Stimulated activated CD4-positive, alpha-beta T cell treated with anti-CD3 and anti-CD28 coated beads, Interleukin-4, amount 100 ng/mL, for 1 hour (primary cell): ENCODE data around the gene COPE.

Experiments used
- DNase-seq: peaks from one replicate; pipeline ENCODE4 v3.0.0-alpha.2; 2020

COPE gene

DNA sequence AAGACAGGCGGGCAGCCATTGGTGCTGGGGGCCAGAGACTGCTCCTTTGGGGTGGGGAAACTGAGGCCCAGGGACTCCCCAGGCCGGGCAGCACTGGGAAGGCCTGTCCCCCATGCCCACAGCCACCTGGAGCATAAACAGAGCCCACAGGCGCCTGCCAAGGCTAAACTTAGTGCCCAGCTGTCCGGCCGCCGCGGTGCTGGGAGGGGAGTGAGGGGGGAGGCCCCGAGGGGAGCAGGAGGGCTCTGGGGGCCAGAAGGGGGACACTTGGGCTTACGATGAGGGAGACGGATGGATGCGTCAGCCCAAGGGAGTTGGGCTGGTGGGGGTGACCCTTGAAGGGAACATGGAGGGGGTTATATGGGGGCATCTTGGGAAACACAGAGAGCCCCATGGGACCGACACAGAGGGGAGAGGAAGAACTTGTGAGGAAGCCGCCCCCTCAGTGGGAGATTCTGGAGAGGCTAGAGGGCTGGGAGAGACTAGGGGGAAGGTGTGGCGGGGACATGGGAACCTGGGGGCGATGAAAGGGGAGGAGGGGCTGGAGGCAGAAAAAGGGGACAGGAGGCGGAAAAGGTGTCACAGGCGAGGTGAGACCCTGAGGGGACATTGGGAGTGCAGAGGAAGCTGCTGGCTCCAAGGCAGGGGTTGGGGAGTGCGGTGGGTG lies 25.5 kb downstream of the COPE start:
- DNase-seq = no peak

GRCh38 chr19:18889949-18890745 lies 29.0 kb downstream of the COPE start:
- DNase-seq = no peak

GRCh38 chr19:18886972-18887371 lies 32.2 kb downstream of the COPE start:
- DNase-seq = no peak

DNA sequence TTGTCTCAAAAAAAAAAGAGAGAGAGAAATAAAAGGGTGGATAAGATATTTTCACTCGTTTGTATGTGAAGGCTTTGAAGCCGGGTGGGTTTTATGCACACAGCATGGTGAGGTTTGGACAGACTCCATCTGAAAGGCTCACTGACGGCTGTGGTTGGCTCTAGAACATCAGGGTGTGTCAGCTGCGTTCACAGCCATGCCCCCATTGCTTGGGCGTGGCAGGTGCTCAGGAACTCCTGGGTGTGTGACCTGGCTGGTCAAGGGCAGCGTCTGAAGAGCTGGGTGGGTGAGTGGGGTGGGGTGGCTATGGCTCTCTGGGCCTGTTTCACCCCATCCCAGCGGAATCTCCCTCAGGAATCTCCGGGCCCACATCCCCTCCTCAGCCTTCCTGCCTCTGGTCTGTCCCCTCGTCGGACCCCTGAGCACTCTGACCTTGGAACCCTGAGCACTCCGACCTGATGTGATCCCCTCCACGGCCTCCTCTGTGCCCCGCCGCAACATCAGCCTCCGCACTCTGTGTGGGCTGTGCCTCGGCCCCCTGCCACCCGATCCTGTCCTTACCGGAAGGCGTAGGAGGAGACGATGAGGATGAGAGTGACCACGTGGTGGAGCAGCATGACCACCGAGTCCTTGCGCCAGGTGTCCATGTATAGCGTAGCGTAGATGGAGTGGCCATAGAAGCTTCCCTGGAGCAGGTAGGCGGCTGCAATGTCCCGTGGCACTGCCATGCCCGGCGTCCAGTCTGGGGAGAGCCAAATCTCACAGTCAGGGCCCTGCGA lies 35.5 kb downstream of the COPE start:
- DNase-seq = no peak

- DNase-seq = no peak
Observed at GRCh38 chr19:18881491-18881890, 37.7 kb downstream of the COPE start.

DNA sequence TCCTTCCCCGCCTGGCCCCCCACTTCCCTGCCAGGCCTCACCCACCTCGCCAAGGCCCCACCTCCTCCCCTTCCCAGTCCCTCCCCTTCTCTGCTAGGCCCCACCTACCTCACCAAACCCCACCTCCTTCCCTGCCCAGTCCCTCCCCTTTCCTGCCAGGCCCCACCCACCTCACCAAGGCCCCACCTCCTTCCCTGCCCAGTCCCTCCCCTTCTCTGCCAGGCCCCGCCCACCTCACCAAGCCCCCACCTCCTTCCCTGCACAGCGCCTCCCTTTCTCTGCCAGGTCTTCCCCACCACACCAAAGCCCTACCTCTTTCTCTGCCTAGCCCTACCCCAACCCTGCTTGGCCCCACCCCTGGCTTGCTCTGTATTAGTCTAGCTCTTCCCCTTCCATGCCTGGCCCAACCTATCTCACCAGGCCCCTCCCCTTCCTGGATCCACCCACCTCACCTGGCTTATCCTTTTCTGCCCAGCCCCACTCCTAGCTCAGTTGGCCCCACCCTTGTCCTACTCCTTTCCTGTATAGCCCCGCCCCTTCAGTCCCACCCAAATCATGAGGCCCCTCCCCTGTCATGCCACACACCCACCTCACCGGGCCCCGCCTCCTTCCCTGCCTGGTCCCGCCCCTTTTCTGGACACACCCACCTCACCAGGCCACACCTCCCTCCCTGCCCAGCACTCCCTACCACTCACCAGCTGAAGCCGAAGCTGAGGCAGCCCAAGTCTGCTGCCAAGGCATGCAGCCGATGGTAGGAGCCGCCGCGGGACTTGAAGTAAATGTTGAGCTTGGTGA lies 39.4 kb downstream of the COPE start:
- DNase-seq = no peak

- no peak for DNase-seq
Observed at GRCh38 chr19:18878858-18879578, 40.2 kb downstream of the COPE start.

GRCh38 chr19:18878058-18878797 lies 41.0 kb downstream of the COPE start:
- DNase-seq = no peak

- no peak for DNase-seq
Observed at GRCh38 chr19:18876865-18877264, 42.3 kb downstream of the COPE start.

DNA sequence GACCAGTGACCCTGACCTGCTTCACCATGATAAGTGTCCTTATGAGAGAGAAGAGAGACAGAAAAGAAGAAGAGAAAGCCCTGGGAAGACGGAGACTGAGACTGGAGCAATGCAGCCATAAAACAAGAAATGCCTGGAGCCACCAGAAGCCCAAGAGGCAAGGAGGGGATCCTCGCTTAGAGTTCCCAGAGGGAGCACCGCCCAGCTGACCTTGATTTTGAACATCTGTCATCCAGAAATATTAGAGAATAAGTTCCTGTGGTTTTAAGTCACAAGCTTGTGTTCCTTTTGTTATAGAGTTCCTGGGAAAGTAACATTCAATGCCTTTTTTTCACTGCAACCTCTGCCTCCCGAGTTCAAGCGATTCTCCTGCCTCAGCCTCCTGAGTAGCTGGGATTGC lies 43.5 kb downstream of the COPE start:
- DNase-seq = no peak

DNA sequence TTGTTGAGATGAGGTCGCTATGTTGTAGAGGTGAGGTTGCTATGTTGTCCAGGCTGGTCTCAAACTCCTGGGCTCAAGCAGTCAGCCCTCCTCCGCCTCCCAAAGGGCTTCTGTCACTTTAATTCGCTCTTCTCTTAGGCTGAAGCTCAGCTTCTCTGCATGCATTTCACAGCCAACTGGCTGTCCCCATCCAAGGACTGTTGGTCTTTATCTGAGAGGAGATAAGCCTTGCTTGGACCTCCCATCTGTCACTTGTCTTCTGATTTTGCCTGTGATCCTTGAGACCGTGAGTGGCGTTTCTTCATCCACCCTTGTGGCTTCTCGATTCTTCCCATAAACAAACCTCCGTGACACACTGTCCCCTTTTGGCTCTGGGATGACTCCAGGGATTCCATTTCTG lies 47.6 kb downstream of the COPE start:
- no peak for DNase-seq

- DNase-seq = no peak
Observed at GRCh38 chr19:18870531-18871172, 48.5 kb downstream of the COPE start.

GRCh38 chr19:18869781-18870530 lies 49.2 kb downstream of the COPE start:
- no peak for DNase-seq

- DNase-seq = no peak
Observed at GRCh38 chr19:18869023-18869618, 50.1 kb downstream of the COPE start.

- no peak for DNase-seq
Observed at GRCh38 chr19:18868380-18869022, 50.7 kb downstream of the COPE start.

GRCh38 chr19:18867751-18868150 lies 51.4 kb downstream of the COPE start:
- DNase-seq = no peak

- DNase-seq = no peak
Observed at GRCh38 chr19:18867199-18867598, 52.0 kb downstream of the COPE start.

DNA sequence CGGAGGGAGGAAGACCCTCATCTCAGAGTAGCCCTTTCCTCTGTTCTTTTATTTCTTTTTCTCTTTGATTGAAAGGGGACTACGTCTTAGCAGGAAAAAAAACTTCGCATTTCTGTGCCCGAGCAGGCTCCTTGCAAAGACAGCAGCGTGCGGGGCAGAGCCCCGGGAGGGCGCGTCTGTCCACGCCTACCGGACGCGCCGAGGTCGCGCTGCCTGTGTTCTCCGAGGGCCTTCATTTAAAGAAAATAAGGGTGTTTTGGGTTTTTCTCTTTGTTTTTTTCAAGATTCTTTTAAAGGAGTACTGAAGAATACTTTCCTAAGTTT lies 52.4 kb downstream of the COPE start:
- DNase-seq = no peak
